Hepatocyte (in vitro differentiated cells): Measurements from ENCODE around the gene RUFY4. TPM values are rescaled to one million over a fixed set of nuclear protein-coding genes. Genes with fewer than 3 reads are reported as not detected.

Source experiments
- DNase-seq: peaks from one replicate; pipeline ENCODE4 v3.0.0-alpha.2; 2016; ENCODE audit warnings: low spot score
- H2AFZ ChIP-seq: fragments of 200-600 bp; sonication (generic); 2 replicates; pipeline ENCODE4 v1.6.0; 2016; ENCODE audit warnings: antibody characterized with exemption, mild to moderate bottlenecking
- H3K27ac ChIP-seq: fragments of 200-600 bp; sonication (generic); 2 replicates; pipeline ENCODE4 v1.5.1; 2016; ENCODE audit warnings: mild to moderate bottlenecking
- H3K27me3 ChIP-seq: fragments of 200-600 bp; sonication (generic); 2 replicates; pipeline ENCODE4 v1.6.1; 2016
- H3K36me3 ChIP-seq: fragments of 200-600 bp; sonication (generic); replicated peaks from 2 replicates; pipeline ENCODE4 v1.5.1; 2016; ENCODE audit warnings: low read depth; ENCODE audit not compliant: insufficient read depth
- H3K4me1 ChIP-seq: fragments of 200-600 bp; sonication (generic); 2 replicates; pipeline ENCODE4 v1.5.1; 2016; ENCODE audit warnings: mild to moderate bottlenecking, moderate library complexity; ENCODE audit not compliant: insufficient read depth
- H3K4me2 ChIP-seq: fragments of 200-600 bp; sonication (generic); 2 replicates; pipeline ENCODE4 v1.6.0; 2016
- H3K4me3 ChIP-seq: fragments of 200-600 bp; sonication (generic); 2 replicates; pipeline ENCODE4 v1.5.1; 2016; ENCODE audit warnings: mild to moderate bottlenecking
- H3K79me2 ChIP-seq: fragments of 200-600 bp; sonication (generic); 2 replicates; pipeline ENCODE4 v1.6.0; 2017; ENCODE audit warnings: mild to moderate bottlenecking
- H3K9me2 ChIP-seq: fragments of 200-600 bp; sonication (generic); replicated peaks from 2 replicates; pipeline ENCODE4 v1.6.0; 2017; ENCODE audit warnings: mild to moderate bottlenecking; ENCODE audit not compliant: insufficient read depth
- H3K9me3 ChIP-seq: fragments of 200-600 bp; sonication (generic); 2 replicates; pipeline ENCODE4 v1.5.1; 2016; ENCODE audit warnings: low read depth, mild to moderate bottlenecking
- H4K20me1 ChIP-seq: fragments of 200-600 bp; sonication (generic); 2 replicates; pipeline ENCODE4 v1.6.0; 2016; ENCODE audit warnings: mild to moderate bottlenecking; ENCODE audit not compliant: insufficient read depth, poor library complexity, severe bottlenecking
- EZH2 ChIP-seq: fragments of 200-600 bp; sonication (generic); IDR thresholded peaks from 2 replicates; pipeline ENCODE4 v1.6.1; 2016; ENCODE audit warnings: antibody characterized with exemption, mild to moderate bottlenecking, borderline replicate concordance
- EZH2phosphoT487 ChIP-seq: fragments of 200-600 bp; sonication (generic); IDR thresholded peaks from one replicate; pipeline ENCODE4 v1.6.1; 2018; ENCODE audit warnings: antibody characterized with exemption, mild to moderate bottlenecking, low read depth, moderate library complexity; ENCODE audit not compliant: unreplicated experiment, severe bottlenecking
- WGBS: methylation state at CpG from one replicate; pipeline ENCODE4 v1.1.6; 2016; ENCODE audit warnings: low lambda C conversion rate; ENCODE audit errors: missing lambda C conversion rate; 5-methylcytosine and 5-hydroxymethylcytosine counted together
- polyA plus RNA-seq: library from polyadenylated mRNA; unstranded; fragments of >200 nt; fragmentation: Nextera tagmentation; extraction: Ambion mirVana; gene quantifications from 2 replicates; pipeline ENCODE4 v1.2.1, GENCODE V29; 2016
- total RNA-seq: library from RNA; depleted of rRNA; stranded (reverse); fragments of >200 nt; gene quantifications from 2 replicates; pipeline ENCODE4 v1.2.3, GENCODE V29; 2014
- TF ChIP-seq, protein P1 (sequence below): fragments of 200-600 bp; sonication (generic); IDR thresholded peaks from 2 replicates; pipeline ENCODE4 v1.5.1; 2016; ENCODE audit warnings: antibody characterized with exemption, mild to moderate bottlenecking; ENCODE audit not compliant: poor library complexity

RUFY4 gene
- total and polyA plus RNA-seq, 2 experiments from 2014 or later: 0.10 to 1.5 TPM

DNA sequence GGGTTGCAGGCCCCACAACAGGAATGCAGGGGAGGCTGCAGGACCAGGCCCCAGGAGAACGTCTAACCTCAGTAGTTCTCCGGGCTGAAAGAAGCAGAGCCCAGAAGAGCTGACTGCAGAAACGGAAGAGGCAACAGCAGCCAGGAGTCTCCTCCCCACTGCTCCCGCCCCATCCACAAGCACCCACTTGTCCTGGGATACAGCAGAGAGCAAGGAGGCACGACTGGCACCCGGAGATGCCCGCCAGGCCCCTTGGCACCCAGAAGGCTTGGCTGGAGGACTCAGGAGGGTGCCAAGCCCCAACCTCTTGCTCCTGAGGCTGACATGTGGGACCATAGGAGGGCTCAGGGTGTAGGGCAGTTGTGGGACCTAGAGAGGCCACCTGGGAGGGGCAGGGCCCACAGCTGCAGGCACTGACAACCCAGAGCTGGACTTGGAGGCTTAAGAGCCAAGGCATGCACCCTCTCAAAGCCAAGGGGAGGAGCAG, 37.2 kb upstream of the RUFY4 start:
- Histone ChIP-seq H3K9me2 (no peaks in the 10 kb centered on the region), H3K27me3 (peaks cover 20% of the 10 kb centered on the region), H3K36me3 (no peaks in the 10 kb centered on the region), H4K20me1 (no peaks in the 10 kb centered on the region), H2AFZ (no peak overlapping the region), H3K4me3 (no peak overlapping the region), H3K79me2 (no peaks in the 10 kb centered on the region), H3K9me3 (no peaks in the 10 kb centered on the region), H3K4me1 (peaks cover 10% of the 10 kb centered on the region), H3K27ac (no peak overlapping the region), H3K4me2 (no peak overlapping the region)
- no peak for DNase-seq
- 81% methylated on average over 7 of the region's 7 CpGs for WGBS
- no peak for TF ChIP-seq EZH2
- TF ChIP-seq EZH2phosphoT487: no peak
- TF ChIP-seq, protein P1, sequence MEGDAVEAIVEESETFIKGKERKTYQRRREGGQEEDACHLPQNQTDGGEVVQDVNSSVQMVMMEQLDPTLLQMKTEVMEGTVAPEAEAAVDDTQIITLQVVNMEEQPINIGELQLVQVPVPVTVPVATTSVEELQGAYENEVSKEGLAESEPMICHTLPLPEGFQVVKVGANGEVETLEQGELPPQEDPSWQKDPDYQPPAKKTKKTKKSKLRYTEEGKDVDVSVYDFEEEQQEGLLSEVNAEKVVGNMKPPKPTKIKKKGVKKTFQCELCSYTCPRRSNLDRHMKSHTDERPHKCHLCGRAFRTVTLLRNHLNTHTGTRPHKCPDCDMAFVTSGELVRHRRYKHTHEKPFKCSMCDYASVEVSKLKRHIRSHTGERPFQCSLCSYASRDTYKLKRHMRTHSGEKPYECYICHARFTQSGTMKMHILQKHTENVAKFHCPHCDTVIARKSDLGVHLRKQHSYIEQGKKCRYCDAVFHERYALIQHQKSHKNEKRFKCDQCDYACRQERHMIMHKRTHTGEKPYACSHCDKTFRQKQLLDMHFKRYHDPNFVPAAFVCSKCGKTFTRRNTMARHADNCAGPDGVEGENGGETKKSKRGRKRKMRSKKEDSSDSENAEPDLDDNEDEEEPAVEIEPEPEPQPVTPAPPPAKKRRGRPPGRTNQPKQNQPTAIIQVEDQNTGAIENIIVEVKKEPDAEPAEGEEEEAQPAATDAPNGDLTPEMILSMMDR: no peak

DNA sequence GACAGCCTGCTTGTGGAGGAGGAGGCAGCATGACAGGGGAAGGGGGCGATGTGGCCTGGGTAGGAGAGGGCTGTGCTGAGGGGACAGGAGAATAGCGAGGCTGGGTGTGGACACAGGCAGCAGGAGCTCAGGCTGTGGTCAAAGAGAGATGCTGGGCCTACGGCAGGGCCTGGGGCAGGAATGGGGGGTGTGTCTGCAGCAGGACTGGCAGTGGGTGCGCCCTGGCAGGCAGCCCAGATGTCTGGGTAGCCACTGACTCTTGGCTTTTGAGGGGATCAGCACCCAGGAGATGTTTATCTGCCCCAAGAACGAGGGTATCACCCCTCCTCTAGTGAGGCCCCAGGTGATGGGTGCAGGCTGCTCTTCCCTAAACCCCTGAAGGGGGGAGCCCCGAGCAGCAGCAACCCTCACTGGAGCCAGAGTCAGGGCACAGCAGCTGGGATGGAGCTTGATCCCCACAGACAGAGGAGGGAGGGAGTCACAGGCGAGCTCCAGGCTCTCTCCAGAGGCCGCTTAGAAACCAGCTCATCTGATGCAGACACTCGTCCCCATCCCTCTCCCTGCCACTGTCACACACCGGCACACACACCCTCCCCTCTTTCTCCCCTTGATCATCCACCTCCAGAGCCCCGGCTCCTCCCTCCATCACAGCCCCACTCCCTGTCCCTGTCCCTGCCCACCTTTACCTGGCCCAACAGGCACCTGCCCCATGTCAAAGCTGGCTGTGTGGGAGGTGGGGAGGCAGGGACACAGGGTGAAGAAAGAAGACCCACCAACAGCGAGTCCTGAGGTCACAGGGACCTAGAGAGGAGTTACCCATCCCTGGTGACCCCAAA, 36.5 kb upstream of the RUFY4 start:
- peaks cover 22% of the 10 kb centered on the region for H3K27me3 ChIP-seq
- no peak overlapping the region for H3K4me2 ChIP-seq
- H3K9me2 ChIP-seq: no peaks in the 10 kb centered on the region
- peaks cover 10% of the 10 kb centered on the region for H3K4me1 ChIP-seq
- H3K27ac ChIP-seq: no peak overlapping the region
- TF ChIP-seq EZH2phosphoT487 (no peak), EZH2 (no peak)
- TF ChIP-seq, protein P1: no peak
- H2AFZ ChIP-seq: no peak overlapping the region
- DNase-seq: no peak
- H3K9me3 ChIP-seq: no peaks in the 10 kb centered on the region
- H4K20me1 ChIP-seq: no peaks in the 10 kb centered on the region
- no peak overlapping the region for H3K4me3 ChIP-seq
- H3K36me3 ChIP-seq: no peaks in the 10 kb centered on the region
- H3K79me2 ChIP-seq: no peaks in the 10 kb centered on the region
- 82% methylated on average over 12 of the region's 12 CpGs for WGBS

DNA sequence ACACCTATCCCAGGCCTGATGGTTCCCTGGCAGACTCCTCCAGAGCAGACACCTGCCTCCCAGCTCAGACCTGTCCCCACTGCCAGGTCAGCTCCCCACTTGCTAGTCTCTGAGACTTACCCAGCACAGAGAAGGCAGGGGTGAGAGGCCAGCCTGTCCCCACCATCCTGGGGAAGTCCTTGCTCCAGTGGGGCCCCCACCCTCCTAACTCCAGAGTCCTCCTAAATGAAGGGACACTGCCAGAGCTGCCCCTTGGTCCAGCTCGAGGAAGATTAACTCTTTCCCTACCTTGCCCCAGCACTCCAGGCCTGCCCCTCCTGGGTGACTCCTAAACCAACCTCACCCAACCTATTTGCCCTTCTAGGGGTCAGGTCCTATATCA, 35.9 kb upstream of the RUFY4 start:
- 50% methylated on average over 1 of the region's 1 CpG for WGBS

More for the DNA sequence above, 35.9 kb upstream of the RUFY4 start:
- peak overlapping the region; percentile 83 for H3K4me2 ChIP-seq
- no peak overlapping the region for H3K4me3 ChIP-seq
- peaks cover 26% of the 10 kb centered on the region for H3K27me3 ChIP-seq
- no peak overlapping the region for H2AFZ ChIP-seq
- peaks cover 10% of the 10 kb centered on the region for H3K4me1 ChIP-seq
- no peaks in the 10 kb centered on the region for H3K36me3 ChIP-seq
- no peaks in the 10 kb centered on the region for H4K20me1 ChIP-seq
- no peaks in the 10 kb centered on the region for H3K9me2 ChIP-seq
- no peaks in the 10 kb centered on the region for H3K79me2 ChIP-seq
- TF ChIP-seq EZH2 (no peak), EZH2phosphoT487 (no peak)
- TF ChIP-seq, protein P1: no peak
- H3K9me3 ChIP-seq: no peaks in the 10 kb centered on the region
- no peak overlapping the region for H3K27ac ChIP-seq
- DNase-seq: no peak
